Activated B cell treated with CpG ODN at 0.5 μM for 24 hours (primary cell): Measurements from ENCODE around the gene GLI3. TPM values are rescaled to one million over a fixed set of nuclear protein-coding genes. Genes with fewer than 3 reads are reported as not detected.

Experiments
- ATAC-seq: fragments of 200-7000 bp; cut with Tn5 transposase; one replicate; pipeline ENCODE4 v1.10.0; 2021; ENCODE audit warnings: low read depth, mild to moderate bottlenecking, moderate library complexity
- CTCF ChIA-PET: fragments of 350-600 bp; sonication (Branson Sonifier 250); formaldehyde crosslinking; loops from one replicate; lab custom pipeline; 2021; ENCODE audit warnings: antibody characterized with exemption; lab: Charles Lee
- POLR2A ChIA-PET: fragments of 350-600 bp; sonication (Branson Sonifier 250); formaldehyde crosslinking; loops from one replicate; lab custom pipeline; 2021; ENCODE audit warnings: antibody characterized with exemption; lab: Charles Lee
- DNase-seq: peaks from one replicate; pipeline ENCODE4 v3.0.0; 2022
- H3K27ac Mint-ChIP-seq: one replicate; pipeline ENCODE4 v1.8.0; 2020; ENCODE audit warnings: mixed read lengths
- H3K27me3 Mint-ChIP-seq: one replicate; pipeline ENCODE4 v1.8.0; 2021; ENCODE audit warnings: mixed read lengths
- H3K36me3 Mint-ChIP-seq: one replicate; pipeline ENCODE4 v1.8.0; 2021; ENCODE audit warnings: low read depth, mixed read lengths
- H3K4me1 Mint-ChIP-seq: one replicate; pipeline ENCODE4 v1.8.0; 2021; ENCODE audit warnings: mixed read lengths
- H3K4me3 Mint-ChIP-seq: one replicate; pipeline ENCODE4 v1.8.0; 2020; ENCODE audit warnings: mild to moderate bottlenecking, mixed read lengths
- H3K9me3 Mint-ChIP-seq: one replicate; pipeline ENCODE4 v1.8.0; 2020; ENCODE audit warnings: mixed read lengths
- CTCF ChIP-seq: fragments of 200-600 bp; IDR thresholded peaks from one replicate; pipeline ENCODE4 v1.8.0; 2022; ENCODE audit warnings: antibody characterized with exemption, mild to moderate bottlenecking
- intact Hi-C: fragments of 100-400 bp; cut with micrococcal nuclease; formaldehyde crosslinking; loops from one replicate; pipeline ENCODE4 v1.15.1; 2024
- total RNA-seq: library from RNA; stranded (reverse); gene quantifications from 2 replicates; pipeline ENCODE4 v1.2.3, GENCODE V29; 2022

The GLI3 gene
- total RNA-seq, 1 donor from 2014 or later, result not detected

- no peak overlapping the region for H3K4me3 Mint-ChIP-seq
- no peaks in the 10 kb centered on the region for H3K9me3 Mint-ChIP-seq
- H3K27me3 Mint-ChIP-seq, result peaks cover 9% of the 10 kb centered on the region
- H3K36me3 Mint-ChIP-seq, result no peaks in the 10 kb centered on the region
- ChIA-PET CTCF (interaction anchor here (0.7 to 1.3 kb wide), 4 partner anchors 9 to 98 kb away, joined by 3 to 6 read pairs (median 3); no protein-coding TSS in a partner anchor), POLR2A (no interaction called here)
- H3K4me1 Mint-ChIP-seq, result no peaks in the 10 kb centered on the region
- TF ChIP-seq CTCF, result no peak
- no peak for ATAC-seq
- intact Hi-C loops, result no loop called here
- no peak for DNase-seq
- no peak overlapping the region for H3K27ac Mint-ChIP-seq
Observed at GRCh38 chr7:41979834-41980307, 257.1 kb downstream of the GLI3 start.

GRCh38 chr7:41978858-41979257, 258.2 kb downstream of the GLI3 start:
- TF ChIP-seq CTCF, result no peak
- Mint-ChIP-seq H3K4me1 (no peaks in the 10 kb centered on the region), H3K27me3 (peaks cover 9% of the 10 kb centered on the region), H3K27ac (no peak overlapping the region), H3K4me3 (no peak overlapping the region), H3K36me3 (no peaks in the 10 kb centered on the region), H3K9me3 (no peaks in the 10 kb centered on the region)
- ChIA-PET CTCF (interaction anchor here (0.7 to 1.1 kb wide), 3 partner anchors 8 to 865 kb away, joined by 3 read pairs; no protein-coding TSS in a partner anchor), POLR2A (no interaction called here)
- intact Hi-C loops, result no loop called here
- no peak for DNase-seq
- ATAC-seq, result no peak

GRCh38 chr7:41977661-41978060, 259.3 kb downstream of the GLI3 start:
- Mint-ChIP-seq H3K9me3 (no peaks in the 10 kb centered on the region), H3K4me1 (no peaks in the 10 kb centered on the region), H3K36me3 (no peaks in the 10 kb centered on the region), H3K27me3 (peaks cover 9% of the 10 kb centered on the region), H3K4me3 (no peak overlapping the region), H3K27ac (no peak overlapping the region)
- TF ChIP-seq CTCF, result no peak
- POLR2A ChIA-PET, result no interaction called here
- CTCF ChIA-PET, result interaction anchor here (1.0 to 1.2 kb wide), 3 partner anchors 35 to 1862 kb away, joined by 3 to 6 read pairs (median 3); no protein-coding TSS in a partner anchor
- intact Hi-C loops, result loop anchor here (1.0 to 2.0 kb wide), 2 partner anchors 899 to 1862 kb away; no protein-coding TSS in a partner anchor
- no peak for DNase-seq
- no peak for ATAC-seq

GRCh38 chr7:41977151-41977651, 259.8 kb downstream of the GLI3 start:
- no peaks in the 10 kb centered on the region for H3K9me3 Mint-ChIP-seq
- no peaks in the 10 kb centered on the region for H3K36me3 Mint-ChIP-seq
- POLR2A ChIA-PET, result no interaction called here
- DNase-seq, result no peak
- no peak for ATAC-seq
- intact Hi-C loops, result loop anchor here (1.0 to 2.0 kb wide), 2 partner anchors 900 to 1862 kb away; no protein-coding TSS in a partner anchor
- TF ChIP-seq CTCF, result no peak
- no peak overlapping the region for H3K27ac Mint-ChIP-seq
- H3K27me3 Mint-ChIP-seq, result peaks cover 9% of the 10 kb centered on the region
- no peaks in the 10 kb centered on the region for H3K4me1 Mint-ChIP-seq
- CTCF ChIA-PET, result interaction anchor here (1.1 to 1.2 kb wide), 2 partner anchors 1861 to 1863 kb away, joined by 3 to 6 read pairs; no protein-coding TSS in a partner anchor
- H3K4me3 Mint-ChIP-seq, result no peak overlapping the region

GRCh38 chr7:41976411-41976810, 260.6 kb downstream of the GLI3 start:
- no peak overlapping the region for H3K27ac Mint-ChIP-seq
- TF ChIP-seq CTCF, result no peak
- ChIA-PET POLR2A (interaction anchor here (0.6 kb wide), 1 partner anchor 1606 kb away, joined by 4 read pairs; no protein-coding TSS in a partner anchor), CTCF (interaction anchor here (0.7 kb wide), 1 partner anchor 1862 kb away, joined by 3 read pairs; no protein-coding TSS in a partner anchor)
- H3K4me1 Mint-ChIP-seq, result no peaks in the 10 kb centered on the region
- intact Hi-C loops, result loop anchor here (2.0 kb wide), 1 partner anchor 900 kb away; no protein-coding TSS in a partner anchor
- no peak for ATAC-seq
- no peak overlapping the region for H3K4me3 Mint-ChIP-seq
- H3K27me3 Mint-ChIP-seq, result peaks cover 9% of the 10 kb centered on the region
- no peaks in the 10 kb centered on the region for H3K36me3 Mint-ChIP-seq
- no peak for DNase-seq
- H3K9me3 Mint-ChIP-seq, result no peaks in the 10 kb centered on the region
